GM06990 (cell line): ENCODE data around the gene RNFT1.
"Not testable (repeated sequence)": the region's sequence is repeated elsewhere in the genome, so short reads cannot be mapped to it uniquely, and the experiment has no call there.

Experiments
- DNase-seq: peaks from one replicate; pipeline ENCODE4 v3.0.0-alpha.2; 2011; ENCODE audit not compliant: insufficient read length; ENCODE audit errors: extremely low read depth
- H3K27me3 ChIP-seq: replicated peaks from 2 replicates; pipeline ENCODE4 v1.6.0; 2011; ENCODE audit warnings: low read length; ENCODE audit not compliant: control insufficient read depth, insufficient read depth
- H3K36me3 ChIP-seq: 2 replicates; pipeline ENCODE4 v1.5.1; 2011; ENCODE audit warnings: low read length; ENCODE audit not compliant: control insufficient read depth, insufficient read depth
- H3K4me3 ChIP-seq: replicated peaks from 2 replicates; pipeline ENCODE4 v1.5.1; 2011; ENCODE audit warnings: low read depth, mild to moderate bottlenecking, control low read depth, low read length
- TF ChIP-seq, protein P1 (sequence below): IDR thresholded peaks from 2 replicates; pipeline ENCODE4 v1.5.1; 2011; ENCODE audit warnings: low read length, control low read depth, mild to moderate bottlenecking, inconsistent platforms; ENCODE audit not compliant: insufficient read depth, poor library complexity, severe bottlenecking

RNFT1 gene

DNA sequence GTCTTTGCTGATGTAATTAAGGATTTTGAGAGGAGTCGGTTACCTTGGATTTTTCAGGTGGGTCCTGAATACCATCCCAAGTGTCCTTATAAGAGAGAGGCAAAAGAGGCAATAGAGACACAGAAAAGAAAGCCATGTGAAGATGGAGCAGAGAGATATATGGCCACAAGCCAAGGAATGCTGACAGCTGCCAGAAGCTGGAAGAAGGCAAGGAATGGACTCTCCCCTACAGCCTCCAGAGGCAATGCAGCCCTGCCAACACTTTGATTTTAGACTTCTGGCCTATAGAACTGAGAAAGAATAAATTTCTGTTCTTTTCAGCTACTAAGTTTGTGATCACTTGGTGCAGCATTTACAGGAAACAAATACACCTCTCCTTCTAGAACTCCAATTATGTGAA is 8.2 kb upstream of the RNFT1 start:
- no peak for DNase-seq
- TF ChIP-seq, protein P1, sequence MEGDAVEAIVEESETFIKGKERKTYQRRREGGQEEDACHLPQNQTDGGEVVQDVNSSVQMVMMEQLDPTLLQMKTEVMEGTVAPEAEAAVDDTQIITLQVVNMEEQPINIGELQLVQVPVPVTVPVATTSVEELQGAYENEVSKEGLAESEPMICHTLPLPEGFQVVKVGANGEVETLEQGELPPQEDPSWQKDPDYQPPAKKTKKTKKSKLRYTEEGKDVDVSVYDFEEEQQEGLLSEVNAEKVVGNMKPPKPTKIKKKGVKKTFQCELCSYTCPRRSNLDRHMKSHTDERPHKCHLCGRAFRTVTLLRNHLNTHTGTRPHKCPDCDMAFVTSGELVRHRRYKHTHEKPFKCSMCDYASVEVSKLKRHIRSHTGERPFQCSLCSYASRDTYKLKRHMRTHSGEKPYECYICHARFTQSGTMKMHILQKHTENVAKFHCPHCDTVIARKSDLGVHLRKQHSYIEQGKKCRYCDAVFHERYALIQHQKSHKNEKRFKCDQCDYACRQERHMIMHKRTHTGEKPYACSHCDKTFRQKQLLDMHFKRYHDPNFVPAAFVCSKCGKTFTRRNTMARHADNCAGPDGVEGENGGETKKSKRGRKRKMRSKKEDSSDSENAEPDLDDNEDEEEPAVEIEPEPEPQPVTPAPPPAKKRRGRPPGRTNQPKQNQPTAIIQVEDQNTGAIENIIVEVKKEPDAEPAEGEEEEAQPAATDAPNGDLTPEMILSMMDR, result no peak
- no peak overlapping the region for H3K4me3 ChIP-seq

GRCh38 chr17:59971771-59972170 is 7.2 kb upstream of the RNFT1 start:
- H3K4me3 ChIP-seq, DNase-seq, H3K27me3 ChIP-seq, H3K36me3 ChIP-seq: not testable (repeated sequence)

More for the DNA sequence above, 8.2 kb upstream of the RNFT1 start:
- Histone ChIP-seq H3K36me3 (no peaks in the 10 kb centered on the region), H3K27me3 (no peaks in the 10 kb centered on the region)

- TF ChIP-seq, protein P1, result no peak
- no peaks in the 10 kb centered on the region for H3K27me3 ChIP-seq
- no peaks in the 10 kb centered on the region for H3K36me3 ChIP-seq
- DNase-seq, result no peak
- peak overlapping the region; percentile 87 for H3K4me3 ChIP-seq
Measured at GRCh38 chr17:59963738-59964481, 630 bp downstream of the RNFT1 start.

GRCh38 chr17:59962739-59963318 is 1.7 kb downstream of the RNFT1 start:
- TF ChIP-seq, protein P1, result no peak
- Histone ChIP-seq H3K4me3 (no peak overlapping the region), H3K27me3 (no peaks in the 10 kb centered on the region), H3K36me3 (no peaks in the 10 kb centered on the region)
- DNase-seq, result no peak

- not testable (repeated sequence) for DNase-seq, H3K4me3 ChIP-seq, H3K36me3 ChIP-seq, H3K27me3 ChIP-seq
Measured at GRCh38 chr17:59959574-59959973, 5.0 kb downstream of the RNFT1 start.

DNA sequence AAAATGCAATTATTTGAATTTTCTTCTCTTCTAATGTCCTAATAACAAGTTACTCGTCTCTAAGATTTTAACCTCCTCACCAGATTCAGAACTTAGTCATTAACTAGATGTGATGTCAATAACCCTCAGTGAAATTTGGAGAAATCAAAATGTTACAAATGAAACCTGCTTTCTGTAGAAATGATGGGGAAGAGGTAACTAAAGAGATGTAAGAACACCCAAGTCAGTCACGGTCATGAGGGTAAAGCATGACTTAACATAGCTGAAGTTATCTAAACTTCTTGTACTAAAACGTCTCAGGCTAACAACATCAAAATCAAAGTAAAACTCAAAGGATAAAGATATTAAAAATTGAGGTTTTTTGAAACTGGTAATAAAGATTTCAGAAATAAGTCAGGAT is 9.7 kb downstream of the RNFT1 start:
- Histone ChIP-seq H3K36me3 (no peaks in the 10 kb centered on the region), H3K4me3 (no peak overlapping the region)
- DNase-seq, result no peak

More for the DNA sequence above, 9.7 kb downstream of the RNFT1 start:
- TF ChIP-seq, protein P1, result no peak
- H3K27me3 ChIP-seq, result no peaks in the 10 kb centered on the region
